ENCODE data around the gene ALKBH1. TPM values are rescaled to one million over a fixed set of nuclear protein-coding genes. Genes with fewer than 3 reads are reported as not detected.

ALKBH1 gene
- polyA plus RNA-seq, 1 experiment = 14.0 TPM

DNA sequence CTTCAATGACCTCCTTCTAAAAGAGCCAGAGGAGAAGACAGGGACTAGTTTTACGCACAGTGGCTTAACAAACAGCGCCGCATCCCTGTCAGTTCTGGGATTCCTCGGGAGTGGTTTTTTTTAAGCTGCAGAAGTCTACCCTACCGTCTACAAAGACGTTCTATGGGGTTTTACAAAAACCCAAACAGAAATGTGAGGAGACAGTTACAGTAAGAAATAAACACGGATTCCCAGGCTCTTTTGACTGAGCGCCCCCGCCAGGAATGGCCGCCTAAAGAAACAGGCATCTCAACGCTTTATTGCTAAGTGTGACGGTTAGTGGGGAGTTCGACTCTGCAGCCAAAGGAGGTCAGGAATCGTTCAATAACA is 484 bp downstream of the ALKBH1 start:
- CTCF ChIA-PET = interaction anchor here (0.6 to 3.0 kb wide), 7 partner anchors 49 to 406 kb away, joined by 3 to 26 read pairs (median 4); partner anchors contain the start of genes AHSA1 and VIPAS39
- peak; percentile 15 for DNase-seq (ENCODE audit: low read depth, low spot score)
- POLR2A ChIA-PET = no interaction called here

DNA sequence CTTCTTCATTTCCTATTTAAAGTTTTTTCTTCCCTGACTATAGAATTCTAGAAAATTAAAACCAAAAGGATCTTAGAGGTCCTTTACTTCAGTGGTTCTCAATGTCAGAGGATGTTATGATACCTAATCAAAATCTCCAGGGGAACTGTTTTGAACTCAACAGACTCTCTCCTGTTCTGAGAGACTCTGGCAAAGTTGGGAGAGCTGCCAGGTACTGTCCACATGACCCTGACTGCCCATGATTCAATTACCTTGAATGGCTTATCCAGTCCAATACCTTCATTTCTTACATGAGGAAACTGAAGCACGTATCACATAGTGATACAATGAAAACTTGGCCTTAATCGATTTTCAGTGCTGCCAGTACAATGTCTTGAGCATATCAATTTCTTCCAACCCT is 16.6 kb downstream of the ALKBH1 start:
- POLR2A ChIA-PET = no interaction called here
- DNase-seq (ENCODE audit: low read depth, low spot score) = no peak
- TF ChIP-seq, protein P1, sequence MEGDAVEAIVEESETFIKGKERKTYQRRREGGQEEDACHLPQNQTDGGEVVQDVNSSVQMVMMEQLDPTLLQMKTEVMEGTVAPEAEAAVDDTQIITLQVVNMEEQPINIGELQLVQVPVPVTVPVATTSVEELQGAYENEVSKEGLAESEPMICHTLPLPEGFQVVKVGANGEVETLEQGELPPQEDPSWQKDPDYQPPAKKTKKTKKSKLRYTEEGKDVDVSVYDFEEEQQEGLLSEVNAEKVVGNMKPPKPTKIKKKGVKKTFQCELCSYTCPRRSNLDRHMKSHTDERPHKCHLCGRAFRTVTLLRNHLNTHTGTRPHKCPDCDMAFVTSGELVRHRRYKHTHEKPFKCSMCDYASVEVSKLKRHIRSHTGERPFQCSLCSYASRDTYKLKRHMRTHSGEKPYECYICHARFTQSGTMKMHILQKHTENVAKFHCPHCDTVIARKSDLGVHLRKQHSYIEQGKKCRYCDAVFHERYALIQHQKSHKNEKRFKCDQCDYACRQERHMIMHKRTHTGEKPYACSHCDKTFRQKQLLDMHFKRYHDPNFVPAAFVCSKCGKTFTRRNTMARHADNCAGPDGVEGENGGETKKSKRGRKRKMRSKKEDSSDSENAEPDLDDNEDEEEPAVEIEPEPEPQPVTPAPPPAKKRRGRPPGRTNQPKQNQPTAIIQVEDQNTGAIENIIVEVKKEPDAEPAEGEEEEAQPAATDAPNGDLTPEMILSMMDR (IDR thresholded peaks at IDR 0.05; ENCODE audit: low read depth, low read length) = no peak
- Histone ChIP-seq H3K27ac (ENCODE audit: low read depth, low read length) (no peak overlapping the region), H3K4me3 (ENCODE audit: low read depth, low read length) (no peak overlapping the region), H3K9me3 (ENCODE audit: control insufficient read depth, insufficient read depth, low read length) (no peaks in the 10 kb centered on the region), H3K27me3 (ENCODE audit: control insufficient read depth, insufficient read depth, low read length) (no peaks in the 10 kb centered on the region)
- CTCF ChIA-PET = interaction anchor here (1.1 kb wide), 1 partner anchor 10 kb away, joined by 3 read pairs; no protein-coding TSS in a partner anchor

More for the DNA sequence above, 484 bp downstream of the ALKBH1 start:
- TF ChIP-seq, protein P1 (IDR thresholded peaks at IDR 0.05; ENCODE audit: low read depth, low read length) = peak; percentile 61
- Histone ChIP-seq H3K4me3 (ENCODE audit: low read depth, low read length) (peak overlapping the region; percentile 94), H3K9me3 (ENCODE audit: control insufficient read depth, insufficient read depth, low read length) (no peaks in the 10 kb centered on the region), H3K27me3 (ENCODE audit: control insufficient read depth, insufficient read depth, low read length) (no peaks in the 10 kb centered on the region), H3K27ac (ENCODE audit: low read depth, low read length) (peak overlapping the region; percentile 49)

DNA sequence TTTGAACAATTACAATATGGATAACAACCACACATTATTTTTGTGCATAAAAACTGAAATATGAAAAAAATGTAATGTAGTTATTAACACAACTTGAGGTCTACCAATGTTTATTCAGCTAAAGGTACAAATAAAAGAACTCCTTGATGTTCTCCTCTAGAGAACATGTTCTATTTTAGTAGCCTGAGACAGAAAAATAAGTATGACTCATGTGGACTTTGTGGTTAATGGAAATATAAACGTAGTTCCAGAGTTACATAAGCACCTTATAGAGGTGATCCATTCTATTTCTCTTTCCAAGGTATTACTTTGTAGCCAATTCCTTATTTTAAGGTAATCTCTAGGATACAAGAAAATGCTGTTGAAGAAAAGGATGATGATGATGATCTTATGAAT is 25.7 kb downstream of the ALKBH1 start:
- ChIA-PET CTCF (interaction anchor here (1.1 kb wide), 1 partner anchor 27 kb away, joined by 4 read pairs; no protein-coding TSS in a partner anchor), POLR2A (no interaction called here)
- Histone ChIP-seq H3K4me3 (ENCODE audit: low read depth, low read length) (no peak overlapping the region), H3K27ac (ENCODE audit: low read depth, low read length) (no peak overlapping the region), H3K9me3 (ENCODE audit: control insufficient read depth, insufficient read depth, low read length) (no peaks in the 10 kb centered on the region), H3K27me3 (ENCODE audit: control insufficient read depth, insufficient read depth, low read length) (no peaks in the 10 kb centered on the region)
- DNase-seq (ENCODE audit: low read depth, low spot score) = no peak
- TF ChIP-seq, protein P1 (IDR thresholded peaks at IDR 0.05; ENCODE audit: low read depth, low read length) = no peak

DNA sequence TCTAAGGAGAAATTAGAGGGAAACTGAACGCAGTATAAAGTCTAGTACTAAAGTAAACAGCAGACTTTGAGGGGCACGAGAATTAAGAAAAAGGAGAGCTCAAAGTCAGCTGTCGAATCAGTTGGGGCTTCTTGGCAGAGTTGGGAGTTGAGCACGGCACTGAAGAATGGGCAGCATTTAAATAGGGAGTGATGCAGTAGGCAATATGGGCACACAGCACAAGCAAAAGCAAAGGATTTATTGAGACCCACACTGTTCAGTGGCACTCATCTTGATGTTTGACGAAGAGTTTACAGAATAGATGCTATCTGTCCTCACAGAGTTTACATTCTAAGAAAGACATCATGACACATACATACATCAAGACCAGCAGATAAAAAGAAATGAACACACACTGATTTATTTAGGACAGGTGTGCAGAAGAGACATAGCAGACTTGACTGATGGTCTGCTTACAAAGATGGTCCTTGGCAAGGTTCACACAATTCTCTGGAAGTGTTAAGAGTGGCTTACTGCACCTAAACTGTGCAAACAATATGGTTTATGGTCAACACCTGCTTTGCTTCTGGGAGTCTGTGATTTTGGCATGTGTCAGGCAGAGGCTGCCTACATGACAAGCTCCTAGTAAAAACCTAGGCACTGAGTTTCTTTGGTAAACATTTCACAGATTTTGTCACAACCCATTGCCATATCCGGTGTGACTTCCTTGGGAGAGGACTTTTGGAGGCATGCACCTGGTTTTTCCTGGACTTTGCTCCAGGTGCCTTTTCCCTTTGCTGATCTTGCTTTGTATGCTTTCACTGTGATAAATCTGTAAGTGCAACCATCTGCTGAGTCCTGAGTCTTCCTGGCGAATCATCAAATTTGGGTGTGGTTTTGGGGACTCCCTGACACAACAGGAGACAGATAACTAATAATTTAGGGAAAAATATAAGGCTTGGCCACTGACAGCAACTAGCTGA is 26.3 kb downstream of the ALKBH1 start:
- Histone ChIP-seq H3K27me3 (ENCODE audit: control insufficient read depth, insufficient read depth, low read length) (no peaks in the 10 kb centered on the region), H3K27ac (ENCODE audit: low read depth, low read length) (no peak overlapping the region), H3K4me3 (ENCODE audit: low read depth, low read length) (no peak overlapping the region), H3K9me3 (ENCODE audit: control insufficient read depth, insufficient read depth, low read length) (no peaks in the 10 kb centered on the region)
- DNase-seq (ENCODE audit: low read depth, low spot score) = no peak
- ChIA-PET POLR2A (no interaction called here), CTCF (no interaction called here)
- TF ChIP-seq, protein P1 (IDR thresholded peaks at IDR 0.05; ENCODE audit: low read depth, low read length) = no peak

DNA sequence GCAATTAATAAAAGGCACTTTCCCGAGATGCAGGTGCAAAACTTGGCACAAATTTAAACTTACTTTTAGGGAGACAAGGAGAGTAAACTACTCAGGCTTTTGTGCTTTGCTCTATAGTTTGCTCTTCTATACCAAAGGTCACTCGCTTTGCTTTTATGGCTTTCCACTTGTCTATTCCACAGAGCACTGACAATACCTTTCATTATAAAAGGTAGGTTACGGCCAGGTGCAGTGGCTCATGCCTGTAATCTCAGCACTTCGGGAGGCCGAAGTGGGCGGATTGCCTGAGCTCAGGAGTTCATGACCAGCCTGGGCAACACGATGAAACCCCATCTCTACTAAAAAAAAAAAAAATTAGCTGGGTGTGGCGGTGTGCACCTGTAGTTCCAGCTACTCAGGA is 32.9 kb downstream of the ALKBH1 start:
- ChIA-PET POLR2A (no interaction called here), CTCF (no interaction called here)
- H3K4me3 ChIP-seq (ENCODE audit: low read depth, low read length) = no peak overlapping the region
- DNase-seq (ENCODE audit: low read depth, low spot score) = no peak
- no peak overlapping the region for H3K27ac ChIP-seq (ENCODE audit: low read depth, low read length)
- no peaks in the 10 kb centered on the region for H3K27me3 ChIP-seq (ENCODE audit: control insufficient read depth, insufficient read depth, low read length)
- TF ChIP-seq, protein P1 (IDR thresholded peaks at IDR 0.05; ENCODE audit: low read depth, low read length) = no peak
- H3K9me3 ChIP-seq (ENCODE audit: control insufficient read depth, insufficient read depth, low read length) = no peaks in the 10 kb centered on the region
